Progenitor cell of endocrine pancreas (in vitro differentiated cells): ENCODE data around the gene NKD1. TPM values are rescaled to one million over a fixed set of nuclear protein-coding genes. Genes with fewer than 3 reads are reported as not detected.

ENCODE experiments used
- DNase-seq: peaks from one replicate; pipeline ENCODE4 v3.0.0; 2021; ENCODE audit warnings: low spot score; ENCODE audit not compliant: unreplicated experiment
- H3K27ac Mint-ChIP-seq: 2 replicates; pipeline ENCODE4 v1.8.0; 2021; ENCODE audit warnings: mild to moderate bottlenecking, moderate library complexity, mixed read lengths
- H3K27me3 Mint-ChIP-seq: 2 replicates; pipeline ENCODE4 v1.8.0; 2021; ENCODE audit warnings: mixed read lengths
- H3K36me3 Mint-ChIP-seq: 2 replicates; pipeline ENCODE4 v1.8.0; 2022; ENCODE audit warnings: mixed read lengths; ENCODE audit not compliant: insufficient read depth
- H3K4me1 Mint-ChIP-seq: 2 replicates; pipeline ENCODE4 v1.8.0; 2021; ENCODE audit warnings: low read depth, mixed read lengths
- H3K4me3 Mint-ChIP-seq: 2 replicates; pipeline ENCODE4 v1.8.0; 2021; ENCODE audit warnings: low read depth, mild to moderate bottlenecking, moderate library complexity, mixed read lengths
- H3K9me3 Mint-ChIP-seq: 2 replicates; pipeline ENCODE4 v1.8.0; 2021; ENCODE audit warnings: low read depth, mixed read lengths
- CTCF ChIP-seq: fragments of 200-600 bp; sonication (generic); IDR thresholded peaks from one replicate; pipeline ENCODE4 v1.5.0; 2021; ENCODE audit warnings: antibody characterized with exemption, mild to moderate bottlenecking; ENCODE audit not compliant: unreplicated experiment
- total RNA-seq: library from RNA; stranded (reverse); gene quantifications from 2 replicates; pipeline ENCODE4 v1.2.1, GENCODE V29; 2021

Gene NKD1
- total RNA-seq, 1 donor from 2014 or later: 3.0 TPM

DNA sequence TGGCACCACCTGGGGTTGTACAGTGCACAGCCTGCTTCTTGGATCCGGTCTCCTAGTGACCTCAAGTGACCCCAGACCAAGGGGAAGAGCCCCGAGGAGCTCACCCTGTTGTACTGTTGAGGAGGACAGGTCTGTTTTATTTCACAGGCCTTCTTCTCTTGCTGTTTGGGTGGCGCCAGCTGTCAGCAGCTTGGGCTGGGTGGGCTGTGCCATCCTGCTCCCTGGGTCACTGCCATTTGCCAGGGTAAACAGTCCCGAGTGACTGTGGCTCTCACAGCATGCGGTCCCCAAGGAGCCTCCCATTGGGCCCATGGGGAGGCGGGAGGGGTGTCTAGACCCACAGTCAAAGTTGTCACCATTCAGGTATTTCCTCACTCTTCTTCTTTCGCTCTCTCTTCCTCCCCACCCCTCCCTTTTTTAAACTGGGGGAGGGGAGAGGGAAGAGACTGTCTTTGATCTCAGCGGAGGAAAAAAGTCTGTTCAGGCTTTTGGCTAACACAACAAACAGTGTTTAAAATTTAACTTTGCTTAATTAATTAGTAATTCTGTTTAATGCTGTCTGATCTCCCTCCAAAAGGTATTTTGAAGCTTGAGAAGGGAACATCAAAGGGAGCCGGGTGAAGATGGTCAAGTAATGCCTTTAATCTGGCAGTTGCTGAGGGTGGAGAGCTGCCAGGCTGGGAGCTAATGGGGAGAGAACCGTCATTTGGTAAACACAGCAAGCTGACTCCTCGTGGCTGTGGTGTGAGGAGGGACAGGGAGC, 68.9 kb downstream of the NKD1 start:
- H3K9me3 Mint-ChIP-seq: no peaks in the 10 kb centered on the region
- H3K27me3 Mint-ChIP-seq: peaks cover 6% of the 10 kb centered on the region
- no peak for DNase-seq
- H3K27ac Mint-ChIP-seq: no peak overlapping the region
- no peak for TF ChIP-seq CTCF
- H3K4me1 Mint-ChIP-seq: no peaks in the 10 kb centered on the region
- no peak overlapping the region for H3K4me3 Mint-ChIP-seq
- H3K36me3 Mint-ChIP-seq: no peaks in the 10 kb centered on the region

DNA sequence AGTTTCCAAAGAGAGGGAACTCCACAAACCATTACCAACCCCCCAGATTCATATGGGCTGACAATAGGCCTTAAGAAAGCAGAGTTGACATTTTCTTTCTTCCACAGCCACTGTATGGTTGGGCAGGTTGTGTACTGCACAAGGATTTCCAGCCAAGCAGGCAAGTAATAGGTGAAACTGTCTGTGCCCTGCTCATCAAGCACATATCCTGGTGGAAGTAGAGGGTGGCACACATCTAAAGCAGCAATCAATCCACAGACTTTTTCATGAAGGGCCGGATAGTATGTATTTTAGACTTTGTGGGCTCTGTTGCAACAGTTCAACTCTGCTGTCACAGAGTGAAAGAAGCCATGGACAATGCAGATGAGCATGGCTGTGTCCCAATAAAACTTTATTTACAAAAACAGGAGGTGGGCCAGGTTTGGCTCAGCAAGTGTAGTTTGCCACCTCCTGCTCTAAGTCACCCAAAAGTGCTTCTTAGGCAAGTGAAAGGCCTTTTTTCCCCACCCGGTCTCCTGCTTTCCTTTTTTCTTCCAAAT, 69.5 kb downstream of the NKD1 start:
- no peak overlapping the region for H3K4me3 Mint-ChIP-seq
- TF ChIP-seq CTCF: no peak
- no peak for DNase-seq
- H3K27ac Mint-ChIP-seq: no peak overlapping the region
- H3K9me3 Mint-ChIP-seq: no peaks in the 10 kb centered on the region
- no peaks in the 10 kb centered on the region for H3K4me1 Mint-ChIP-seq
- H3K36me3 Mint-ChIP-seq: no peaks in the 10 kb centered on the region
- H3K27me3 Mint-ChIP-seq: peaks cover 6% of the 10 kb centered on the region

DNA sequence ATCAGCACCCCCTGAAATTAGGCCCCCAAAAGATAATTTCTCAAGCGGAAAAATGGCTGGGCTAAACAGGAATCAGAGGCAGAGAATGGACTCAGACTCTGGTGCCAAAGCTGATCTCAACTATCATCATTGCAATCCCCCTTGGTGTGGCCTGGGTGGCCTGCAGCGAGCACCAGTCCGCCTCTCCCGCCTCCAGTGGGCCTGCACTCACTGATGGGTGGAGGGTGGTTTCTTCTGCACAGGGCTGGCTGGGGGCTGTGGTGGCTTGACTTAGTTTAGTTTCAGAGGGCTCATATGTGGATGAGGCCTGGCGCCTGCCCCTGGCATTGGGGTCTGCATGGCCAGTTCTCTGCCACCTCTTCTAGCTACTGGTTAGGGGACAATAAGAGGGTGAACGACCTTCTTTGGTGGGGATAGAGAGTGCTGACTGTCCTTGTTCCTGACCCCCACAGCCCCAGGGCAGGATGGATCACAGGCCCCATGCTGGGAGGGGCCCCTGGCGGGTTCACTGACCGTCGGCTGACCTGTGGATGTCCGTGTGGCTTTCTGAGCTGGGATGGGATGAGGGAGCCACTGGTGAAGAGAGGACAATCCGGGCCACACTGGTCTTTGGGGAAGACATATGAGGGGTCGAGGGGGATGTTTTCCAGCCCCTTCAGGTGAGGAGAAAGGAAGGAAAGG, 70.2 kb downstream of the NKD1 start:
- H3K27ac Mint-ChIP-seq: no peak overlapping the region
- H3K4me3 Mint-ChIP-seq: no peak overlapping the region
- DNase-seq: no peak
- peaks cover 6% of the 10 kb centered on the region for H3K27me3 Mint-ChIP-seq
- H3K9me3 Mint-ChIP-seq: no peaks in the 10 kb centered on the region
- H3K36me3 Mint-ChIP-seq: no peaks in the 10 kb centered on the region
- no peak for TF ChIP-seq CTCF
- H3K4me1 Mint-ChIP-seq: no peaks in the 10 kb centered on the region

DNA sequence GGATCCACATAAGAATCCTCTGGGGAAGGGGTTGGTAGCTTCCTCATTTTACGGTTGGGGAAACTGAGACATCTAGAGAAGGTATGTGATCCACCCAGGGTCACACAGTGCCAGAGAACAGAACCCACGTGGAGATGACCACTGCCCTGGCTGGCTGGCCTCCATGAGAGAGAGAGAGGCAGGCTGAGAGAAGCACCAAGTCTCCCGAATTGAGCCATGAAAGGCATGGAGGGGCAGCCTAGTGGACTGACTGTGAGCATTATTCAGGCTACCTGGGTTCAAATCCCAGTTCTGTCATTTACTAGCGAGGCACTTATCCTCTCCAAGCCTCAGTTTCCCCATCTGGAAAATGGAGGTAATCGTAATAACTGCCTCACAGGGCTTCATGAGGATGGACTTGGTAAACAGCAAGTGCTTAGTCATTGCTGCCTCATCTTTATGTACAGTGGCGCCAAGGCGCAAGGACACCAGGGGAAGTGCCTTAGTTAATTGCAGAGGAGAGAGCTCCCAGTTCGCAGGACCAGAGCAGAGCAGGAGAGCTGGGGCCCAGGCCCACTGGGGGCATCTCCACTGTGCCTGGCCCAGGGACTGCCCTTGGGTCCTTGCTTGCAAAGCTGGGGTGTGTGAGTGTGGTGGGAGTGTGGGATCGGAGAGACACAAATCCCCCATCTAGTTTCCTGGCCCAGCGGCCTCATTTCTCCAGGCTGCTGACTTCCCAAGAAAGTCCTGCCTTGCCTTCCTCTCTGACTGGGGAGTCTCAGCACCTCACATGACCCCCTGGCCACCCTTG, 71.7 kb downstream of the NKD1 start:
- Mint-ChIP-seq H3K27me3 (peaks cover 3% of the 10 kb centered on the region), H3K4me3 (no peak overlapping the region), H3K27ac (no peak overlapping the region), H3K9me3 (no peaks in the 10 kb centered on the region), H3K36me3 (no peaks in the 10 kb centered on the region), H3K4me1 (no peaks in the 10 kb centered on the region)
- no peak for DNase-seq
- TF ChIP-seq CTCF: no peak
